Measurements from ENCODE around the gene LRCOL1.

Gene LRCOL1

GRCh38 chr12:132556801-132557200 is 53.6 kb downstream of the LRCOL1 start:
- TF ChIP-seq ZNF384 (IDR thresholded peaks at IDR 0.05) (no peak), FOXK2 (IDR thresholded peaks at IDR 0.05) (no peak), PKNOX1 (IDR thresholded peaks at IDR 0.05) (no peak), ELF4 (IDR thresholded peaks at IDR 0.05) (no peak), HDGF (IDR thresholded peaks at IDR 0.05; ENCODE audit: borderline replicate concordance) (no peak), CTBP1 (IDR thresholded peaks at IDR 0.05; ENCODE audit: borderline replicate concordance) (no peak), TARDBP (IDR thresholded peaks at IDR 0.05) (no peak), ARNT (IDR thresholded peaks at IDR 0.05) (no peak), SP1 (IDR thresholded peaks at IDR 0.05) (no peak), FOXM1 (IDR thresholded peaks at IDR 0.05; ENCODE audit: borderline replicate concordance) (no peak), NFRKB (IDR thresholded peaks at IDR 0.05) (no peak), SUZ12 (IDR thresholded peaks at IDR 0.05) (no peak), LEF1 (IDR thresholded peaks at IDR 0.05; ENCODE audit: borderline replicate concordance) (no peak)
- DNase-seq (ENCODE audit: extremely low spot score) = no peak
- CTCF ChIA-PET = no interaction called here
- POLR2A ChIA-PET = no interaction called here

GRCh38 chr12:132556216-132556615 is 54.2 kb downstream of the LRCOL1 start:
- TF ChIP-seq HDGF (IDR thresholded peaks at IDR 0.05; ENCODE audit: borderline replicate concordance) = no peak
- ChIA-PET POLR2A (no interaction called here), CTCF (no interaction called here)
- DNase-seq (ENCODE audit: extremely low spot score) = no peak

- no peak for TF ChIP-seq FOXA1 (IDR thresholded peaks at IDR 0.05)
- no peak for TF ChIP-seq NFRKB (IDR thresholded peaks at IDR 0.05)
- no peak for TF ChIP-seq PKNOX1 (IDR thresholded peaks at IDR 0.05)
- TF ChIP-seq SP1 (IDR thresholded peaks at IDR 0.05) = no peak
- TF ChIP-seq CTBP1 (IDR thresholded peaks at IDR 0.05; ENCODE audit: borderline replicate concordance) = no peak
- no peak for TF ChIP-seq L3MBTL2 (conservative IDR thresholded peaks at IDR 0.05)
- no peak for TF ChIP-seq HDGF (IDR thresholded peaks at IDR 0.05; ENCODE audit: borderline replicate concordance)
- TF ChIP-seq ZNF384 (IDR thresholded peaks at IDR 0.05) = no peak
- no peak for TF ChIP-seq TARDBP (IDR thresholded peaks at IDR 0.05)
- TF ChIP-seq ARNT (IDR thresholded peaks at IDR 0.05) = no peak
- no peak for TF ChIP-seq BHLHE40 (IDR thresholded peaks at IDR 0.05; ENCODE audit: borderline replicate concordance)
- no peak for TF ChIP-seq FOXK2 (IDR thresholded peaks at IDR 0.05)
- no peak for TF ChIP-seq FOXM1 (IDR thresholded peaks at IDR 0.05; ENCODE audit: borderline replicate concordance)
- TF ChIP-seq ELF4 (IDR thresholded peaks at IDR 0.05) = no peak
- TF ChIP-seq SUZ12 (IDR thresholded peaks at IDR 0.05) = no peak
- TF ChIP-seq LEF1 (IDR thresholded peaks at IDR 0.05; ENCODE audit: borderline replicate concordance) = no peak
- CTCF ChIA-PET = no interaction called here
- DNase-seq (ENCODE audit: extremely low spot score) = no peak
- POLR2A ChIA-PET = no interaction called here
Measured at GRCh38 chr12:132555686-132556085, 54.7 kb downstream of the LRCOL1 start.

- ChIA-PET POLR2A (no interaction called here), CTCF (no interaction called here)
- DNase-seq (ENCODE audit: extremely low spot score) = peak; percentile 62
- no peak for TF ChIP-seq L3MBTL2 (conservative IDR thresholded peaks at IDR 0.05)
- no peak for TF ChIP-seq SUZ12 (IDR thresholded peaks at IDR 0.05)
- no peak for TF ChIP-seq ZNF384 (IDR thresholded peaks at IDR 0.05)
- TF ChIP-seq ARNT (IDR thresholded peaks at IDR 0.05) = no peak
- TF ChIP-seq ELF4 (IDR thresholded peaks at IDR 0.05) = no peak
- TF ChIP-seq LEF1 (IDR thresholded peaks at IDR 0.05; ENCODE audit: borderline replicate concordance) = no peak
Measured at GRCh38 chr12:132554845-132555630, 55.3 kb downstream of the LRCOL1 start.
